KMS-11 (cell line): Measurements from ENCODE around the gene CORO6.

ENCODE experiments used
- H2AFZ ChIP-seq: fragments of 200-600 bp; sonication (generic); 2 replicates; pipeline ENCODE4 v1.6.1; 2016; ENCODE audit warnings: antibody characterized with exemption, mixed run types, low read depth
- H3K27ac ChIP-seq: fragments of 200-600 bp; sonication (generic); 2 replicates; pipeline ENCODE4 v1.6.1; 2016; ENCODE audit warnings: mild to moderate bottlenecking, mixed run types
- H3K27me3 ChIP-seq: fragments of 200-600 bp; sonication (generic); 2 replicates; pipeline ENCODE4 v1.6.1; 2017; ENCODE audit warnings: mild to moderate bottlenecking, low read depth, mixed run types, moderate library complexity; ENCODE audit not compliant: insufficient read depth
- H3K36me3 ChIP-seq: fragments of 200-600 bp; sonication (generic); 2 replicates; pipeline ENCODE4 v1.6.1; 2017; ENCODE audit warnings: mild to moderate bottlenecking, mixed run types; ENCODE audit not compliant: insufficient read depth
- H3K4me1 ChIP-seq: fragments of 200-600 bp; sonication (generic); 2 replicates; pipeline ENCODE4 v1.6.1; 2016; ENCODE audit warnings: mild to moderate bottlenecking, low read depth, mixed run types; ENCODE audit not compliant: poor library complexity, severe bottlenecking
- H3K4me2 ChIP-seq: fragments of 200-600 bp; sonication (generic); 2 replicates; pipeline ENCODE4 v1.7.0; 2016; ENCODE audit warnings: mild to moderate bottlenecking, mixed run types
- H3K4me3 ChIP-seq: fragments of 200-600 bp; sonication (generic); IDR thresholded peaks from 2 replicates; pipeline ENCODE4 v1.6.1; 2017; ENCODE audit warnings: low read depth, low read length, mixed read lengths; ENCODE audit not compliant: insufficient read depth
- H3K79me2 ChIP-seq: fragments of 200-600 bp; sonication (generic); 2 replicates; pipeline ENCODE4 v1.6.1; 2016; ENCODE audit warnings: low read depth, mixed run types; ENCODE audit not compliant: insufficient read depth
- H3K9ac ChIP-seq: fragments of 200-600 bp; sonication (generic); 2 replicates; pipeline ENCODE4 v1.6.1; 2016; ENCODE audit warnings: mild to moderate bottlenecking, mixed run types
- H4K20me1 ChIP-seq: fragments of 200-600 bp; sonication (generic); 2 replicates; pipeline ENCODE4 v1.6.1; 2016; ENCODE audit warnings: mild to moderate bottlenecking, mixed run types; ENCODE audit not compliant: insufficient read depth
- TF ChIP-seq, protein P1 (sequence below): fragments of 200-600 bp; sonication (generic); conservative IDR thresholded peaks from 2 replicates; pipeline ENCODE4 v1.6.1; 2017; ENCODE audit warnings: low read depth, mild to moderate bottlenecking, antibody characterized with exemption, low read length, moderate library complexity, mixed read lengths

Gene CORO6

DNA sequence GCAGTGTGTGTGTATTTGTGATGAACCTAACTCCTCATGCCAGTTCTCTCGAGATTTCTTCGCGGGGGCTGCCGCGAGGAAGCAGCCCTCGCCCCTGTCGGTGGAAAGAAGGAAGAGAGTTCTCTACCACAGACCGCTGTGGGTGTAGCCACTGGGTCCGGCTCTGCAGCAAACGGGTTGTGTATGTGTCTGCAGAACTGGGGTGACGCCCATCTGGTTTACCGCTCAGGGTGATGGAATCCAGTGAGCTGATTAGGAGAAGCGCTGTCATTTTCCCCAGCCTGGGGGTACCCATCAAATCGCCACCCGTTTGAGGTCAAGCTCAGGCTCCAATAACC is 7.7 kb downstream of the CORO6 start:
- H3K27me3 ChIP-seq, result peaks cover 13% of the 10 kb centered on the region; the same call in 1 of the 2 replicates
- no peaks in the 10 kb centered on the region for H4K20me1 ChIP-seq
- H2AFZ ChIP-seq, result peak overlapping the region; percentile 70
- H3K27ac ChIP-seq, result no peak overlapping the region
- no peak overlapping the region; the same call in 1 of the 2 replicates for H3K9ac ChIP-seq
- TF ChIP-seq, protein P1, sequence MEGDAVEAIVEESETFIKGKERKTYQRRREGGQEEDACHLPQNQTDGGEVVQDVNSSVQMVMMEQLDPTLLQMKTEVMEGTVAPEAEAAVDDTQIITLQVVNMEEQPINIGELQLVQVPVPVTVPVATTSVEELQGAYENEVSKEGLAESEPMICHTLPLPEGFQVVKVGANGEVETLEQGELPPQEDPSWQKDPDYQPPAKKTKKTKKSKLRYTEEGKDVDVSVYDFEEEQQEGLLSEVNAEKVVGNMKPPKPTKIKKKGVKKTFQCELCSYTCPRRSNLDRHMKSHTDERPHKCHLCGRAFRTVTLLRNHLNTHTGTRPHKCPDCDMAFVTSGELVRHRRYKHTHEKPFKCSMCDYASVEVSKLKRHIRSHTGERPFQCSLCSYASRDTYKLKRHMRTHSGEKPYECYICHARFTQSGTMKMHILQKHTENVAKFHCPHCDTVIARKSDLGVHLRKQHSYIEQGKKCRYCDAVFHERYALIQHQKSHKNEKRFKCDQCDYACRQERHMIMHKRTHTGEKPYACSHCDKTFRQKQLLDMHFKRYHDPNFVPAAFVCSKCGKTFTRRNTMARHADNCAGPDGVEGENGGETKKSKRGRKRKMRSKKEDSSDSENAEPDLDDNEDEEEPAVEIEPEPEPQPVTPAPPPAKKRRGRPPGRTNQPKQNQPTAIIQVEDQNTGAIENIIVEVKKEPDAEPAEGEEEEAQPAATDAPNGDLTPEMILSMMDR, result no peak
- no peak overlapping the region for H3K4me3 ChIP-seq
- no peaks in the 10 kb centered on the region for H3K36me3 ChIP-seq
- peak overlapping the region; percentile 79 for H3K4me2 ChIP-seq
- peaks cover 44% of the 10 kb centered on the region for H3K4me1 ChIP-seq
- H3K79me2 ChIP-seq, result no peaks in the 10 kb centered on the region

DNA sequence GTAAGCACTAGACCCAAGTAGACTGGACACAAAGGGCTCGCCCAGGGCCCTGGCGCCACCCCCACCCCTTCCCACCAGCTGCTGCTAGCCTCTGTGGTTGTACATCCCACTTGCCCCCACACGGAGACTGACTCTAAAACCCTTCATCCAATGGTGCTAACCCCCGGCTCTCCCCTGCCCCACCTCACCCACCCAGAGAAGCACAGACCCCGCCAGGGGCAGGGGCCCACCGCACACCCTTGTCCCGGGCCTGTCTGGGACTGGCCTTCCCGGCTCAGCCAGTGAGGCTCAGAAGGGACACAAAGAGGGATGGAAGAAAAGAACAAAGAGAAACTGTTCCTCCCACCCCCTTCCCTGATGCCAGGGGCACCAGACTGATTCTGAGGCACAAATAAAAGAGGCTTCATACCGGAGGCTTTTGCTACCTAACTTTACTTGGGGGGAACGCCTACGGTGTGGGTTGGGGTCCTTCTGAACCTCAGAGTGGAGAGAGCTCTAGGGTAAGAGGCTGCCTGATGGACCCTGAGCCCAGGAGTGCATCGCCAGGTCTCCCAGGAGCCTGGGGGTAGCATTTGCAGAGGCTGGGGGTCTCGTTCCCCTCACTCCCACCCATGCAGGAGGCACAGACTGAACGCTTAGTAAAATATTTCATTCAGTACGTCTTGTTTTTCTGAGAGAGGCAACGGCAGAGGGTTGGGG is 8.2 kb downstream of the CORO6 start:
- no peak overlapping the region for H3K9ac ChIP-seq
- H3K4me1 ChIP-seq, result peaks cover 43% of the 10 kb centered on the region
- no peaks in the 10 kb centered on the region for H3K36me3 ChIP-seq
- TF ChIP-seq, protein P1, result 0 out of 2 replicates have a peak, but pooled peaks have one; percentile 5
- H3K27me3 ChIP-seq, result peaks cover 13% of the 10 kb centered on the region; the same call in 1 of the 2 replicates
- no peaks in the 10 kb centered on the region for H4K20me1 ChIP-seq
- no peaks in the 10 kb centered on the region for H3K79me2 ChIP-seq
- H3K27ac ChIP-seq, result no peak overlapping the region
- H3K4me2 ChIP-seq, result peak overlapping the region; percentile 79
- H3K4me3 ChIP-seq, result no peak overlapping the region
- H2AFZ ChIP-seq, result peak overlapping the region; percentile 70

DNA sequence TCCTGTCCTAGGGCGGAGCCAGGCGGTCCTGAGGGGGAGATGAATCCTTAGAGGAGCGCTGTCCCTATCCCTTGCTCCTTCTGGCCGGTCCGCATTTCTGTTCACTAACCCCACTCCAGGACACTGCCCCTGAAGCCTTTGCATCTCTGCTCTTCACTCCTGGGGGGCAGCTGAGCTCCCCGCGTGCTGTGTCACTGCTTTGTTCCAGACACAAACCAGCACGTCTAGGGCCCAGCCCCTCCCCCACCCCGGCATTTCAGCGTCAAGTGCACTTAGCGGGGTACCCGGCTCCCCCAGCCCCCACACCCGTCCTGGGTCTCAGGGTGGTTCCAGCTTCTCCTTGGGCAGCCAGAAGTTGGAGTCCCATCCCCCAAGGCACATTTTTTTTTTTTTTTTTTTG is 8.9 kb downstream of the CORO6 start:
- Histone ChIP-seq H3K36me3 (no peaks in the 10 kb centered on the region), H4K20me1 (no peaks in the 10 kb centered on the region), H3K4me1 (peaks cover 36% of the 10 kb centered on the region), H3K4me3 (no peak overlapping the region), H2AFZ (peak overlapping the region; percentile 93; the same call in 1 of the 2 replicates), H3K9ac (peak overlapping the region; percentile 7; the same call in 1 of the 2 replicates), H3K4me2 (peak overlapping the region; percentile 79), H3K27ac (no peak overlapping the region), H3K79me2 (no peaks in the 10 kb centered on the region), H3K27me3 (peaks cover 13% of the 10 kb centered on the region; the same call in 1 of the 2 replicates)
- TF ChIP-seq, protein P1, result no peak

DNA sequence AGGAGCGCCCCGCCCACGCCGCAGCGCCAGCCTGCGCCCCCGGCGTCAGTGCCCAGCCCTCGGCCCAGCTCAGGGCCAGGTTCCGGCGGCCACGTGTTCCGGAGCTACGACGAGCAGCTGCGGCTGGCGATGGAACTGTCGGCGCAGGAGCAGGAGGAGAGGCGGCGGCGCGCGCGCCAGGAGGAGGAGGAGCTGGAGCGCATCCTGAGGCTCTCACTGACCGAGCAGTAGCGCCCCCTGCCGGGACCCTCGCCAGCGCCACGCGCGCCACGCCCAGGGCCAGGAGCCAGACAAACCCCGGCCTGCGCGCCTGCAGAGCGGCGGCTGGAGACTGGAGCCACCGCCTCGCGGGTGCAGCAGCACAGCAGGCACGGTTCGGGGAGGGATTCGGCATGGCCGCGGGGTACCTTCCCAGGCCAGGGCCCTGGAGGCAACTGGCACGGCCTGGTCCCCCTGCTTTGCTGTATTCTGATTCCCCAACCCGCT is 9.3 kb downstream of the CORO6 start:
- H3K9ac ChIP-seq, result peak overlapping the region; percentile 16; the same call in 1 of the 2 replicates
- TF ChIP-seq, protein P1, result peak; percentile 86
- H3K4me2 ChIP-seq, result peak overlapping the region; percentile 79
- H3K36me3 ChIP-seq, result no peaks in the 10 kb centered on the region
- H3K79me2 ChIP-seq, result no peaks in the 10 kb centered on the region
- H2AFZ ChIP-seq, result peak overlapping the region; percentile 93; the same call in 1 of the 2 replicates
- peaks cover 13% of the 10 kb centered on the region; the same call in 1 of the 2 replicates for H3K27me3 ChIP-seq
- peaks cover 35% of the 10 kb centered on the region for H3K4me1 ChIP-seq
- no peak overlapping the region for H3K4me3 ChIP-seq
- no peak overlapping the region for H3K27ac ChIP-seq
- H4K20me1 ChIP-seq, result no peaks in the 10 kb centered on the region
